SK-N-MC (cell line): Measurements from ENCODE around the gene GPR55.

Experiments used
- EZH2 ChIP-seq: fragments of 200-600 bp; sonication (generic); IDR thresholded peaks from one replicate; pipeline ENCODE4 v1.6.1; 2017; ENCODE audit warnings: antibody characterized with exemption
- POLR2AphosphoS5 ChIP-seq: IDR thresholded peaks from 2 replicates; pipeline ENCODE4 v1.6.1; 2012; ENCODE audit warnings: mild to moderate bottlenecking, low read depth, low read length, borderline replicate concordance

GRCh38 chr2:230886671-230887071 lies 38.4 kb downstream of the GPR55 start:
- no peak for TF ChIP-seq EZH2
- TF ChIP-seq POLR2AphosphoS5, result no peak
